HG03175 (cell line): Measurements from ENCODE around the gene NELFE.
"Not testable (repeated sequence)": the region's sequence is repeated elsewhere in the genome, so short reads cannot be mapped to it uniquely, and the experiment has no call there.

ENCODE experiments used
- ATAC-seq: cut with Tn5 transposase; IDR thresholded peaks from one replicate; pipeline ENCODE4 v1.9.1; 2021; ENCODE audit warnings: mild to moderate bottlenecking, moderate library complexity; ENCODE audit not compliant: unreplicated experiment

Gene NELFE

DNA sequence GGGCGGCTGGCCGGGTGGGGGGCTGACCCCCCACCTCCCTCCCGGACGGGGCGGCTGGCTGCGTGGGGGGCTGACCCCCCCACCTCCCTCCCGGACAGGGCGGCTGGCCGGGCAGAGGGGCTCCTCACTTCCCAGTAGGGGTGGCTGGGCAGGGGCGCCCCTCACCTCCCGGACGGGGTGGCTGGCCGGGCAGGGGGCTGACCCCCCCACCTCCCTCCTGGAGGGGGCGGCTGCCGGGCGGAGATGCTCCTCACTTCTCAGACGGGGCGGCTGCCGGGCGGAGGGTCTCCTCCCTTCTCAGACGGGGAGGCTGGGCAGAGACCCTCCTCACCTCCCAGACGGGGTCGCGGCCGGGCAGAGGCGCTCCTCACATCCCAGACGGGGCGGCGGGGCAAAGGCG lies 17.3 kb upstream of the NELFE start:
- not testable (repeated sequence) for ATAC-seq

DNA sequence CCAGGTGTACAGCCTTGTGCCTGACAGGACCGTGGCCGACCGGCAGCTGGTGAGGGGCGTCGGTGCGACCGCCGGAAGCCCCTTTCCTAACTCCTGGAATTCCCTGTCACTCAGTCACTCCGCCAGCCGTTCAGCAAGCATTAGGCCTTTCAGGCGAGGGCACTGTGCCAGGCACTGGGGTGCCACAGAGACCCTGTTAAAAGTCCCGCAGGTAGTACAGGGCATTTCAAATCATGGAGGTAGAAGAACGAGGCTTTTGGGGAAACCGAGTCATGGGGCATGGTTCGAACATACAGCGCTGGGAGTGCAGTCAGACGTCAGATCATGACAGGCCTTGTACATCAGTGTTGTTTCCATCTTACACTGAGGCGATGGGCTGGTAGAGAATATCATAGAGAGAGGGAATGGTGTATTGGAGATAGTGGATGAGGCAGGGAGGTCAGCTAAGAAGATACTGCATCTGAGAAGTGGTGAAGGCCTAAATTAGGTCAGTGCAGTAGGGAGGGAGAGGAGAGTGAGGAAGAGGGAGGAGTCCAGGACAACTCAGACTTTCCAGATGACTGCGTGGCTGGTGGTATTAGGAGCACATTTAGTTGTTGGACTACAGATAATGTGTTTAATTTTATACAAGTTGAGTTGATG lies 14.1 kb upstream of the NELFE start:
- ATAC-seq = no peak

DNA sequence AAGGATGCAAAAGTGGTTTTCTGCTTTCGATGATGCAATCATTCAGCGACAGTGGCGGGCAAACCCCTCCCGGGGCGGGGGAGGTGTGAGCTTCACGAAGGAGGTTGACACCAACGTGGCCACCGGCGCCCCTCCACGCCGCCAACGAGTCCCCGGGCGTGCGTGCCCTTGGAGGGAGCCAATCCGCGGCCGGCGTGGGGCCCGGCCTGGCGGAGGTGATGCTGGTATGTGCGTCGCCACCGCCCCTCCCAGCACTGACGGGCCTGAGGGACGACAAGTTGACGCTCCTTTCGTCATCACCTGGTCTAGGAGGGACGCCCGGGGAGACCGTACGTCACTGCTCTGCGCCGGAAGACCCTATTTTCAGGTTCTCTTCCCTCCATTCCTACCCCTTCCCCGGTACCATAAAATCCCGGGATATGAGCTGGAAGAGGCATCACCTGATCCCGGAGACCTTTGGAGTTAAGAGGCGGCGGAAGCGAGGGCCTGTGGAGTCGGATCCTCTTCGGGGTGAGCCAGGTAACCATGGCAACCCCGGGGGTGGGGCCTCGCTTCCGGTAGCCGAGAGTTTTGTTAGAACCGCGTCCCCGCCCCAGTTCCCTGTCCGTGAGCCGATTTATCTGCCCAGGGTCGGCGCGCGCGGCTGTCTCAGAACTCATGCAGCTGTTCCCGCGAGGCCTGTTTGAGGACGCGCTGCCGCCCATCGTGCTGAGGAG lies 13.4 kb upstream of the NELFE start, which contains the start of gene DXO:
TSS of gene DXO (minus strand) at position 146 of the 716 bp plus-strand sequence. CDS start 463 bp downstream, outside the sequence.
- peak; percentile 88 for ATAC-seq

DNA sequence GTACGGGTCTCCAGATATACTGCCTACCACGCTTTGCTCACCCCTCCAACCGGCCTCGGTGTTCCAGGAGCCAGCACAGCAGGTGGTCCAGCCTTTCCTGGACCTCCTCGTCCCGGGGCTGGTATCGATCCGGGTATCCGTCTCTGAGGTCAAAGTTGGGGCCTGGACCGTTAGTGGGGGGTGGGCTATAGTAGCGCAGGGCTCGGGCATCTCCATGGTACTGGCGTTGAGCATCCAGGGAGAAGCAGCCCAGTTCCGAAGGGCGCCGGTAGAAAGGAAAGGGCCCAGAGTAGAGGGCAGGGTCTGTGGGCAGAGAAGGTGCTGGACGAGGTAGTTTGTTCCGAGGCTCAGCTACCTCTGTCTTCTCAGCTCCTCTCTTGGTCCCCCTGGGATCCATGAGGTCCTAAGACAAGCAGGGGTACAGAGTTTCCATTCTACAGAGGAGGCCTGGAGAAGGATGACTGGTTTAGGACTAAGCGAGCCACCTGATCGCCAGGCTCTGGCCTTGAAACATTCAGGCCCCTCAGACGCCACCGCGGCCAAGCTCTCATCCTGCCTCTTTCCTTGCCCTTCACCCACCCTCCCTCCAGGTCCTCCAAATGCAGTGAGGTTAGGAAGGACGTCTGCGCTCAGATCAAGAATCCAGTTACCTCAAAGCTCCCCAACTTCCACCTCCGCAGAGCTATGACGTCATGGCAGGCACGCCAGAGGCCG lies 12.7 kb upstream of the NELFE start:
- no peak for ATAC-seq

DNA sequence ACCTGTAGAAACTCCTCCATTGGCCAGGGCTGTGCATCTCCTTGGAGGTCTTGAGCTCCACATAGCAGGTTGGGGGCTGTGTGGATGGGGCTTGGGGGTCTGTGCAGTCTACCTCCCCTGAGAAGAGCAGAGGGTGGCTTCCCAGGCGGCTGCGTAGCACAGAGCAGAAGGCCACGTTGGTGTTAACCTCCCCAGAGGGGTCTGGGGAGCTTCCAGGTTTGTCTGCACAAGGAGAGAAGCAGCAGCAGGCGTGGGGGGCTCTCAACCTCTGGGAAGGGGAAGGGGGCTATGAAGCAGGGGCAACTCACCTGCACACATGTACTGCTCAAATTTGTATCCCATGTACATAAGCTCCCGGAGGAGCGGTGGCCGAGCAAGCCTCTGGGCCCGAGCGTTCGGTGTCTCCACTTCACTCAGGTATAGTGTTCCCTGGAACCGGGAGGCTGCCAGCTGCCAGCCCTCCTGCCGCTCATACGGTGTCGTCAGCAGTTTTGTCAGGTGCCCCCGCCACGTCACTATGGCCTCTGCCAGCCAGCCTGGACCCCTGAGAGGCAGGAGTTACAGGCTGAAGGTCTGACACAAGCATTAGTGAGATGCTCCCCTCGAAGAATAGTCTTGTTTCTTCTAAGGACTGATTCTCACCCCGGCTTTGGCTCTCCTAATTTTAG lies 12.0 kb upstream of the NELFE start:
- ATAC-seq = no peak

DNA sequence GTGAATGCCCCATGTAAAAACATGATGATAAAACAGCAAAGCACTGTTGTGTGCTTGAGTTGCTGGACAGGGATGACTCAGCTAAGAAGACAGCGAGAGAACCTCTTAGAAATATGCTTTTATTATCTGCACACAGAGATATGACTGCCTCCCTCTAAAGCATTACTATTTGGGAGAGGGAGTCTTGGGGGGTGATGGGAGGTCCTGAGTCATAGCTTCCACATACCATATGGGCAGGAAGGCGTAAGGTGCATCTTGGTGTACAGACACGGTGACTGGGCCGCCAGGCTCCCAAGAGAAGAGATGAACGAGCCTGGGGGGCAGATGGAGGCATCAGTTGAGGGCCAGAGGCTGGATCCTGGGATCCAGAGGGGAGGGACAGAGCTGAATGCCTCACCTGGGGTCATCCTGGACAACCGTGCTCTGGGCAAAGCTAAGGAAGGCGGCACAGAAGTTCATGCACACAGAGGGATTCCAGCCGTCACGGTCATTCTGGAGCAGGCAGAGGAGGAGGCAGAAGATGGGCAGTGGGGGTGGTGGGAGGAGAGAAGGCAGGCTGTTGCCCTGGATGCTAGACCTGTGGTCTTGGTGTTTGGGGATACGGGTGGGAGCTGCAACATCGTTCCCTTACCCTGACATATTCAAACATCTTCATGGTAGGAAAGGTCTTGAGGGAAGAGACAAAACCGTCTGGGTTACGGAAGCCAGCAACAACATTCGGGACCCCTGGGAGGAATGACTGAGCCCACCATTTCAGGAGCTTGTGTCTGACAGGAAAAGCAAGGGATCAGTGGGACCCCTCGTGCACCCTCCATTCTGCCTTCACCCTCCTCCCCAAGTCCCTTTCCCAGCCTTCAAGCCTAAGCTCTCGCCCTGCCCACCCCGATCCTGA lies 11.2 kb upstream of the NELFE start:
- no peak for ATAC-seq

DNA sequence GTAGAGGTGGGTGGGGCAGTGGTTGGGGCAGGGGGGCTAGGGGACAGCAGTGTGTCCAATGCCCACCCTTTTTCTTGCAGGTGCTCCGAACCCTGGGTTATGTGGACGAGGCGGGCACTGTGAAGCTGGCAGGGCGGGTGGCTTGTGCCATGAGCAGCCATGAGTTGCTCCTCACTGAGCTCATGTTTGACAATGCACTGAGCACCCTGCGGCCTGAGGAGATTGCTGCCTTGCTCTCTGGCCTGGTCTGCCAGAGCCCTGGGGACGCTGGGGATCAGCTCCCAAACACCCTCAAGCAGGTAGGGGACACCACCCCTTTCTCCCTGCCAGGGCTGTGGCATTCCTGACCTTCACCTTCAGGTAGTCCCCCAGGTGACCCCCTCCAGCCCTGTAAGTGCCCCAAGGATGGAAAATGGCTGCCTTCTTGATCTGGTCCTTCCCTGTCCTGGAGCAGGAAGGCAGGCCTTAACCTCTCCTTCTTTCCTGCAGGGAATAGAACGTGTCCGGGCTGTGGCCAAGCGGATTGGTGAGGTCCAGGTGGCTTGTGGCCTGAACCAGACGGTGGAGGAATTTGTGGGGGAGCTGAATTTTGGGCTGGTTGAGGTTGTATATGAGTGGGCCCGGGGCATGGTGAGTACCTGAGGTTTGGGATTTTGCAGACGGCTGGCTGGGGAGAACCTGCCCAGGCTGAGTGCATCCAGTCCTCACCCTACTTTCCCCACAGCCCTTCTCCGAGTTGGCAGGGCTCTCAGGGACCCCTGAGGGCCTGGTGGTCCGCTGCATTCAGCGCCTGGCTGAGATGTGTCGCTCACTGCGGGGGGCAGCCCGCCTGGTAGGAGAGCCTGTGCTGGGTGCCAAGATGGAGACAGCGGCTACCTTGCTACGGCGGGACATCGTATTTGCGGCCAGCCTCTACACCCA lies 10.3 kb upstream of the NELFE start:
- no peak for ATAC-seq

DNA sequence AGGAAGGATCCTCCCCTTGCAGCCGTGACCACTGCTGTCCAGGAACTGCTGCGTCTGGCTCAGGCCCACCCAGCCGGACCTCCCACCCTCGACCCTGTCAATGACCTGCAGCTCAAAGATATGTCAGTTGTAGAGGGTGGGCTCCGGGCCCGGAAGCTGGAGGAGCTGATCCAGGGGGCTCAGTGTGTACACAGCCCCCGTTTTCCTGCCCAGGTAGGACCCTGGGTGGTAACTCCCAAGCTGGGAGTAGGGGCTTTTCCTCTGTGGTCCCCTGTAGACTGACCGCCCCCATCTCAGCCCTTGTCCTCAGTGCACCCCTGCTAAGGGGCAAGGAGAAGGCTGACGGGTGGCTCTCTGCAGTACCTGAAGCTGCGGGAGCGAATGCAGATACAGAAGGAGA lies 9.6 kb upstream of the NELFE start:
- ATAC-seq = no peak

DNA sequence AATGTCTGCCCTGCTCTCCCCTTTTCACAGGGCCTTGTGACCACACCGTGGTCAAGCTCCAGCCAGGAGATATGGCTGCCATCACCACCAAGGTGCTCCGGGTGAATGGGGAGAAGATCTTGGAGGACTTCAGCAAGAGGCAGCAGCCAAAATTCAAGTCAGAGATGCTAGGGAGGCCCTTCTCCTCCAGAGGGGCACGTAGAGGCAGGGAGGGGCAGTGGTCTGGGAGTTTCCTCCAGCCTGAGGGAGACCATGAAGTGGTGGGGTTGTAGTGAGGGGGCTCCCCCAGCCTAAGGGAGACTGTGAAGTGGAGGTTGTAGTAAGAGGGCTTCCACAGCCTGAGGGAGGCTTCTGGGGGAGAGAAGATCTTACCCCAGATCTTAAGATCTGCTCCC lies 9.2 kb upstream of the NELFE start:
- ATAC-seq = no peak

DNA sequence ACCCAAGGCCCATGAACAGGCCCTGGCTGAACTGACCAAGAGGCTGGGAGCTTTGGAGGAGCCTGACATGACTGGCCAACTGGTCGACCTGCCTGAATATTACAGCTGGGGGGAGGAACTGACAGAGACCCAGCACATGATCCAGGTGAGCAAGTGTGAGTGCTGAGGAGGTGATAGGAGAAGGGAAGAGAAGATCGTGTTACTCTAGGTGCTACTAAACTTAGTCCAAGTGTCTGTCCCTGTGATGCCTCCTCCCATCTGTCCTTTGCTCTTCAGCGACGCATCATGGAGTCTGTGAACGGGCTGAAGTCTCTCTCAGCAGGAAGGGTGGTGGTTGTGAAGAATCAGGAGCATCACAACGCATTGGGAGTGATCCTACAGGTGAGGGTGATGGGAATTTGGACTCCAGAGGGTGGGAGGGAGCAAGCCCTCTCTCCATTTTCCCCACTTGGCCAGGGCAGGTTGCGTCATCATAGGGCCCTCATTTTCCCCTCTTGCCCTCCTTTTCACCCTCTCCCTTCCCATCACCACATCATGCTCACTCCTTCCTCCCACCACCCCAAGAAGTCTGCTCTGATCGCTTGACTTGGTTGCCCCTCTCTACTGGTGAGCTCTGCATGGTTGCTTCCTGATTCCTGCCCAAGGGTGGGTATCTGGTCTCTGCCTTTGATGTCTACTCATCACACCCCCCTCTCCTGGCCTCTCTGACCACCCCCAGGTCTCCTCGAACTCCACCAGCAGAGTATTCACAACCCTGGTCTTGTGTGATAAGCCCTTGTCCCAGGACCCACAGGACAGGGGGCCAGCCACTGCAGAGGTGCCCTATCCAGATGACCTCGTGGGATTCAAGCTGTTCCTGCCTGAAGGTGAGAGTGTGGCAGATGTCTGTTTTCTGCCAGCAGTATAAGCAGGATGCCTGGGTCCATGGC lies 8.5 kb upstream of the NELFE start:
- ATAC-seq = no peak

DNA sequence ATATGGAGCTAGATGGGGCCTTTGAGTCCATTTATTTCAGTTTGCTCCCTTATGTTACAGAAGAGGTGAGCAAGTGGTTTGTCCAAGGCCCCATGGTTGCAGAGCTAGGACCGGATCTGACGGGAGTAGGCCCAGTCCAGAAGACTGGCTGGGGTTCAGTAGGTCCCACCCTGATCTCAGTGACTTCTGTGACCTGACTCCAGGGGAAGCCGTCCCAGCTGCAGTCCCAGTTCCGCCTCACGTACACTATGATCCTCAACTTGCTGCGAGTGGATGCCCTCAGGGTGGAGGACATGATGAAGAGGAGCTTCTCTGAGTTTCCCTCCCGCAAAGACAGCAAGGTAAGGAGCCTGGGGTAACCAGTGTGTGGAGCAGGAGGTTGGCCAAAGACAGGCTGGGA lies 7.7 kb upstream of the NELFE start:
- no peak for ATAC-seq

DNA sequence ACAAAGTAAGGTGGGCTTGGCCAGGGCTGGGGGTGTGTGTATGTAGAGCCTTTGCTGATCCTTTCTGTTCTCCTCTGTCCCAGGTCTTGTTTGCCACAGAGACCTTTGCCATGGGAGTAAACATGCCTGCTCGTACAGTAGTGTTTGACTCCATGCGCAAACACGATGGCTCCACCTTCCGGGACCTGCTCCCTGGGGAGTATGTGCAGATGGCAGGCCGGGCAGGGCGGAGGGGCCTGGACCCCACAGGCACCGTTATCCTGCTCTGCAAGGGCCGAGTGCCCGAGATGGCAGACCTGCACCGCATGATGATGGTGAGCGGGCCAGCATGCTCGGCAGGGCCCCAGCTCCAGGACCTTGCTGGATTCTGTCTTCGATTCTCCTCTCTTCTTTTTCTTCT lies 6.9 kb upstream of the NELFE start:
- ATAC-seq = no peak

DNA sequence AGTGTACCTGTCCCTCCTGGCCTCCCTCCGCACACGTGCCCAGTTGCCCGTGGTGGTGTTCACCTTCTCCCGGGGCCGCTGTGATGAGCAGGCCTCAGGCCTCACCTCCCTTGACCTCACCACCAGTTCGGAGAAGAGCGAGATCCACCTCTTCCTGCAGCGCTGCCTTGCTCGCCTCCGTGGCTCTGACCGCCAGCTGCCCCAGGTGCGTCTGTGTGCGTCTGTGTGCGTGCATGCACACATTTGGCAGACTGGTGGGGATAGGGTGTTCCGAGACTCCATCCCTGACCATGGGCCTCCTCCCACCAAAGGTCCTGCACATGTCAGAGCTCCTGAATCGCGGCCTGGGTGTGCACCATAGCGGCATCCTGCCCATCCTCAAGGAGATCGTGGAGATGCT lies 5.2 kb upstream of the NELFE start:
- ATAC-seq = no peak

DNA sequence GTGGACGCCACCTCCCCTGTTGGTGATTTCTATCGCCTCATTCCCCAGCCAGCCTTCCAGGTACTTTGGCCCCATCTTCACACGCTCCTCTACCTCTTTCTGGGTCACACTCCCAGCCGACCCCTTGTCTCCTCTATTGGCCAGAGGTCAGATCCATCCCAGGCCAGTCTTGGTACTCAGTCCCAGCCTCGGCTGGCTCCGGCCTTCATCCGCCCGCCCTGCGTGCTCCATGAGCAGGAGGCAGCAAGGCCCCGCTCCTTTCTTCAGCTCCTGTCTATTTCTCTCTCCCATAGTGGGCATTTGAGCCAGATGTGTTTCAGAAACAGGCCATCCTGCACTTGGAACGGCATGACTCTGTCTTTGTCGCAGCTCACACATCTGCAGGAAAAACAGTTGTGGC lies 2.8 kb upstream of the NELFE start:
- ATAC-seq = no peak

DNA sequence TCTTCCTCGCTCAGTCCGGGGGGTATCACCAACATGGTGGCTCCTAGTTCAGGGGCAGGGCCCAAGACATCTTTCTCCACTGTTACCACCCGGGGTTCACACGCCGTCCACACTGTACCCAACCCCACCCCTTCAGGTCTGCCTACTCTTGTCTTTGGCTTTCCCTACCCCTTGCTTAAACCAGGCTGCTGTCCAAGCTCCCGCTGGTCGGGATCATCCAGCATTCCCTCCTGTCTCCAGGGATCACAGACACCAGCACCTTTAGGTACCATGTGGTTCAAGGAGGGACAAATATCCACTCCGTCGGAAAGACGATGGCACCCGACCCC lies 395 bp downstream of the NELFE start:
- ATAC-seq = no peak

DNA sequence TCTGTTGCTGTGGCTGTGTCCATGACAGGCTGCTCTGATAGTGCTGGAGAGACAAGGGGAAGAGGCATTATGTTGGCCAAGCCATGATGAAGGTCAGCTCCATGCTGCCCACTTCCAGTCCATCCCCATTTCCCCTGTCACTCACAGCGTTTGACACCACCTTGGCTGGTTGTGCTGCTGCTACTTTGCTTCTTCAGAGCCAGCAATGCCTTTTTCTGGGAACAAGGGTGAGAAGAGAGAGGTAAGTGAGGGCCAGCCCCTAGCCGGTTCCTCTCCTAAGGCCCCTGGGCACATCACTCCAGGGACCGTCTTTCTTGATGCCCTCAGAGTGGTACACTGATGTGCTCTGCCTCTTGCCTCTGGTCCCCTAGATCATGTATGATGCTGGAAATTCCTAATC lies 2.0 kb downstream of the NELFE start:
- ATAC-seq = no peak

DNA sequence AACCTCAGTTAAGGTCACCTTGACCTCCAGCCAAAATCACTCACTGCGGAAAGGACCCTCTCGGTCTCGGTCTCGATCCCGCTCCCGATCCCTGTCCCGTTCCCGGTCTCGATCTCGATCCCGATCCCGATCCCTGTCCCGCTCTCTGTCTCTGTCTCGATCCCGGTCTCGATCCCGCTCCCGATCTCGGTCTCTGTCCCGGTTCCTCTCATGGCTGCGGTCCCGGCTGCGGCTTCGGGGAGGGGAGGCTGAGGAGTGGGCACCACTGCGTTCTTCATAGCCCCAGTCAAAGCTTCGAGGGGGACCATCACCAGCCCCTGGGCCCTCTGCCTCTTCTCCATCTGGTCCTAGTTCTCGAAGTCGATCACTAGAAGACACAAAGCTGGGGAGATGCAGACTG lies 4.3 kb downstream of the NELFE start:
- no peak for ATAC-seq

DNA sequence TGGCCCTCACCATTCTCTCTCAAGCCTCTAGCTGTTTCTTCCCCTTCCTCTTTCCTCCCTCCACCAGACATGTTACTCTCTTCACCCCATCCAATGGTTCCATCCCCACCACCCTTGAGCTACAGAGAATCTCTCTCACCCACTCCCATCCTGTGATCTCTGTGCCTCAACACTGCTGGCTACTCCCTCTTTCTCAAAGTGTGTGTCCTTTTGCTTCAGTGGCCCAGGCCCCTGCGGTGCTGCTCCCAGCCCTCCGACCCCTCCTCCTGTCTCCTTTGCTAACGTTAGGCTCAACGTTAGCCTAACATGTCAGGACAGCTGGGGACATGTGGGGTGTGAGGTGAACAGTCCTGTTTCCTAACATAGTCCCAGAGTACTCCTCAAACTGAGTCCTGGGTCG lies 5.9 kb downstream of the NELFE start:
- ATAC-seq = no peak
